Breast epithelium (tissue), 4 donors: ENCODE measurements around the gene PTCRA. TPM values are rescaled to one million over a fixed set of nuclear protein-coding genes. Genes with fewer than 3 reads are reported as not detected.
"Not testable (repeated sequence)": the region's sequence is repeated elsewhere in the genome, so short reads cannot be mapped to it uniquely, and the experiment has no call there.

Experiments
- DNase-seq, 2 donors: peaks; one replicate each; pipeline ENCODE4 v3.0.0-alpha.2; 2019; ENCODE audit warnings: low spot score in 2 of 2
- H3K27ac ChIP-seq, 2 donors: fragments of 200-600 bp; sonication (generic) in 1 of 2; one replicate each; pipeline ENCODE4 v1.5.1; 2016 to 2019; ENCODE audit warnings: mild to moderate bottlenecking in 1 of 2
- H3K27me3 ChIP-seq, 2 donors: fragments of 200-600 bp; sonication (generic) in 1 of 2; one replicate each; pipeline versions ENCODE4 v1.5.1 to v1.6.0; 2017 to 2019; ENCODE audit warnings: control low read depth in 1 of 2, mild to moderate bottlenecking in 1 of 2
- H3K36me3 ChIP-seq: fragments of 200-600 bp; one replicate; pipeline ENCODE4 v1.5.1; 2019
- H3K4me1 ChIP-seq, 2 donors: fragments of 200-600 bp; sonication (generic); one replicate each; pipeline ENCODE4 v1.5.1; 2016 to 2019; ENCODE audit warnings: control low read depth in 1 of 2
- H3K4me3 ChIP-seq, 3 donors: fragments of 200-600 bp; sonication (generic); 1 replicate in 2 of 3; 2 replicates in 1 of 3; pipeline ENCODE4 v1.5.1; 2016 to 2019; ENCODE audit warnings: mild to moderate bottlenecking in 3 of 3, moderate library complexity in 2 of 3
- H3K9me3 ChIP-seq, 2 donors: fragments of 200-600 bp; sonication (generic) in 1 of 2; one replicate each; pipeline ENCODE4 v1.5.1; 2016 to 2019; ENCODE audit warnings: control low read depth in 1 of 2
- CTCF ChIP-seq, 3 donors: fragments of 450-650 bp; IDR thresholded peaks; one replicate each; pipeline ENCODE4 v1.5.1; 2016 to 2017; ENCODE audit warnings: antibody characterized with exemption in 3 of 3, mild to moderate bottlenecking in 3 of 3, moderate library complexity in 3 of 3
- POLR2A ChIP-seq: fragments of 450-650 bp; IDR thresholded peaks from one replicate; pipeline ENCODE4 v1.6.1; 2016; ENCODE audit warnings: antibody characterized with exemption, mild to moderate bottlenecking, moderate library complexity
- POLR2AphosphoS5 ChIP-seq, 3 donors: sonication (generic); formaldehyde crosslinking; IDR thresholded peaks; one replicate each; pipeline ENCODE4 v1.6.1; 2017; ENCODE audit warnings: antibody characterized with exemption in 3 of 3
- intact Hi-C: fragments of 100-400 bp; cut with DNase I; formaldehyde crosslinking; loops from one replicate; pipeline ENCODE4 v1.15.1; 2023; ENCODE audit warnings: low total_unique reads
- total RNA-seq, 3 donors: library from RNA; depleted of rRNA; stranded (reverse); fragments of >200 nt; gene quantifications; one replicate each; pipeline ENCODE4 v1.1.0, GENCODE V29; 2016

Gene PTCRA
- total RNA-seq, 3 donors from 2014 or later = not detected

GRCh38 chr6:42938987-42939809 lies 23.3 kb downstream of the PTCRA start:
- H3K9me3 ChIP-seq = no peaks in the 10 kb centered on the region
- TF ChIP-seq POLR2AphosphoS5 (IDR thresholded peaks at IDR 0.05) (no peak), CTCF (IDR thresholded peaks at IDR 0.05) (no peak), POLR2A (no peak)
- intact Hi-C loops = no loop called here
- H3K4me1 ChIP-seq = no peaks in the 10 kb centered on the region
- no peaks in the 10 kb centered on the region for H3K36me3 ChIP-seq
- H3K4me3 ChIP-seq = no peak overlapping the region
- no peak for DNase-seq
- H3K27ac ChIP-seq = peak overlapping the region in 1 of 2 donors; percentile 50
- no peaks in the 10 kb centered on the region for H3K27me3 ChIP-seq

- no peak overlapping the region for H3K4me3 ChIP-seq
- no peaks in the 10 kb centered on the region for H3K36me3 ChIP-seq
- no peaks in the 10 kb centered on the region for H3K9me3 ChIP-seq
- intact Hi-C loops = no loop called here
- TF ChIP-seq POLR2A = no peak
- H3K27me3 ChIP-seq = no peaks in the 10 kb centered on the region
- no peaks in the 10 kb centered on the region for H3K4me1 ChIP-seq
- no peak overlapping the region for H3K27ac ChIP-seq
- no peak for DNase-seq
Observed at GRCh38 chr6:42939810-42940167, 23.9 kb downstream of the PTCRA start.

- no peak for DNase-seq
- no peaks in the 10 kb centered on the region for H3K27me3 ChIP-seq
- no peaks in the 10 kb centered on the region for H3K4me1 ChIP-seq
- intact Hi-C loops = no loop called here
- no peak overlapping the region for H3K4me3 ChIP-seq
- TF ChIP-seq POLR2A (no peak), CTCF (IDR thresholded peaks at IDR 0.05) (no peak), POLR2AphosphoS5 (IDR thresholded peaks at IDR 0.05) (no peak)
- H3K9me3 ChIP-seq = no peaks in the 10 kb centered on the region
- H3K36me3 ChIP-seq = no peaks in the 10 kb centered on the region
- H3K27ac ChIP-seq = no peak overlapping the region
Observed at GRCh38 chr6:42940493-42941045, 24.7 kb downstream of the PTCRA start.

- H3K4me3 ChIP-seq, H3K36me3 ChIP-seq, H3K4me1 ChIP-seq, H3K27me3 ChIP-seq, DNase-seq, intact Hi-C loops, H3K9me3 ChIP-seq, H3K27ac ChIP-seq: not testable (repeated sequence)
Observed at GRCh38 chr6:42941356-42941755, 25.5 kb downstream of the PTCRA start.

- no peak overlapping the region for H3K4me3 ChIP-seq
- H3K36me3 ChIP-seq = no peaks in the 10 kb centered on the region
- H3K4me1 ChIP-seq = no peaks in the 10 kb centered on the region
- DNase-seq = no peak
- TF ChIP-seq CTCF (IDR thresholded peaks at IDR 0.05) = no peak
- no peak for TF ChIP-seq POLR2A
- no peak for TF ChIP-seq POLR2AphosphoS5 (IDR thresholded peaks at IDR 0.05)
- no peaks in the 10 kb centered on the region for H3K9me3 ChIP-seq
- intact Hi-C loops = no loop called here
- no peaks in the 10 kb centered on the region for H3K27me3 ChIP-seq
- H3K27ac ChIP-seq = no peak overlapping the region
Observed at GRCh38 chr6:42942444-42942843, 26.6 kb downstream of the PTCRA start.

- H3K4me3 ChIP-seq = no peak overlapping the region
- H3K36me3 ChIP-seq = no peaks in the 10 kb centered on the region
- intact Hi-C loops = no loop called here
- no peak for TF ChIP-seq POLR2A
- no peak for TF ChIP-seq CTCF (IDR thresholded peaks at IDR 0.05)
- no peak for TF ChIP-seq POLR2AphosphoS5 (IDR thresholded peaks at IDR 0.05)
- no peaks in the 10 kb centered on the region for H3K9me3 ChIP-seq
- H3K4me1 ChIP-seq = no peaks in the 10 kb centered on the region
- DNase-seq = no peak
- H3K27me3 ChIP-seq = no peaks in the 10 kb centered on the region
- H3K27ac ChIP-seq = no peak overlapping the region
Observed at GRCh38 chr6:42947950-42948349, 32.1 kb downstream of the PTCRA start.
